Measurements from ENCODE around the gene CDKAL1.
"Not testable (repeated sequence)": the region's sequence is repeated elsewhere in the genome, so short reads cannot be mapped to it uniquely, and the experiment has no call there.

Gene CDKAL1

DNA sequence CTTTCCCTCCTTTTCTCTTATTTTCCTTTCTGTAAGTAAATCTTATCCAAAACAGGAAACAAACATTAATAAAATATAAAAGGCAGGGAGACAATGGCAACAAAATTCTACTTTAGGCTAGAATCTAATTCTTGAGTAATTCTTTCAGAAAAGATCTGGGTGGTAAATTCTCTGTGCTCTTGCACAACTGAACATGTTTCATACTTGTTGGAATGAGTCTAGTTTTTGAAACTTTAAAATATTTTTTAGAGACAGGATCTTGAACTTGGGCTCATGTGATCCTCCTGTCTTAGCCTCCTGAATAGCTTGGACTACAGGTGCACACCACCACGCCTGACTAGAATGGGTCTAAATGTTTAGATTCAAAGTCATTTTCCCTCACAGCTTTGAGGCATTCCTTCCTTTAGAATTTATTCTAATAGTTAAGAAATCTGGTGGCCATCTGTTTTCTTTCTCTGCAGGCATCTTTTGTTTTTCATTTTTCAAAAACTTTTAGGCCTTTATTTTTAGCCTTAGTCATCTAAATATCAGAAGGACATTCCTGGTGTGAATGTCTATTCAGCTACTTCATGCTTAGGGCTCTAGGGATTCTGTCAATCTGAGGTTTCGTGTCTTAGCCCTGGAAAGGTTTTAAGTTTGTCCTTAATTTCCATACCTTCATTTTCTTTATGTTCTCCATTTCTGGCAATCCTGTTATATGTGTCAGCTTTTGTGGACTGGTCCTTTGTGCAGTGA, 76.5 kb downstream of the CDKAL1 start:
- DNase-seq: no peak
- Histone ChIP-seq H3K4me3 (ENCODE audit: low read depth, low read length) (no peak overlapping the region), H3K36me3 (replicated peaks) (no peaks in the 10 kb centered on the region), H3K27me3 (replicated peaks) (no peaks in the 10 kb centered on the region), H3K27ac (no peak overlapping the region)
- in situ Hi-C loops (cut with HindIII; ENCODE audit: low pct_ligation_motif_present, low sequenced_read_pairs): no loop called here
- TF ChIP-seq, protein P1, sequence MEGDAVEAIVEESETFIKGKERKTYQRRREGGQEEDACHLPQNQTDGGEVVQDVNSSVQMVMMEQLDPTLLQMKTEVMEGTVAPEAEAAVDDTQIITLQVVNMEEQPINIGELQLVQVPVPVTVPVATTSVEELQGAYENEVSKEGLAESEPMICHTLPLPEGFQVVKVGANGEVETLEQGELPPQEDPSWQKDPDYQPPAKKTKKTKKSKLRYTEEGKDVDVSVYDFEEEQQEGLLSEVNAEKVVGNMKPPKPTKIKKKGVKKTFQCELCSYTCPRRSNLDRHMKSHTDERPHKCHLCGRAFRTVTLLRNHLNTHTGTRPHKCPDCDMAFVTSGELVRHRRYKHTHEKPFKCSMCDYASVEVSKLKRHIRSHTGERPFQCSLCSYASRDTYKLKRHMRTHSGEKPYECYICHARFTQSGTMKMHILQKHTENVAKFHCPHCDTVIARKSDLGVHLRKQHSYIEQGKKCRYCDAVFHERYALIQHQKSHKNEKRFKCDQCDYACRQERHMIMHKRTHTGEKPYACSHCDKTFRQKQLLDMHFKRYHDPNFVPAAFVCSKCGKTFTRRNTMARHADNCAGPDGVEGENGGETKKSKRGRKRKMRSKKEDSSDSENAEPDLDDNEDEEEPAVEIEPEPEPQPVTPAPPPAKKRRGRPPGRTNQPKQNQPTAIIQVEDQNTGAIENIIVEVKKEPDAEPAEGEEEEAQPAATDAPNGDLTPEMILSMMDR (IDR thresholded peaks at IDR 0.05; ENCODE audit: low read depth, low read length, missing control alignments): no peak

- in situ Hi-C loops (cut with HindIII; ENCODE audit: low pct_ligation_motif_present, low sequenced_read_pairs); H3K27me3 ChIP-seq (replicated peaks); H3K4me3 ChIP-seq (ENCODE audit: low read depth, low read length); H3K27ac ChIP-seq; DNase-seq; H3K36me3 ChIP-seq (replicated peaks): not testable (repeated sequence)
Measured at GRCh38 chr6:20617537-20617936, 83.3 kb downstream of the CDKAL1 start.

DNA sequence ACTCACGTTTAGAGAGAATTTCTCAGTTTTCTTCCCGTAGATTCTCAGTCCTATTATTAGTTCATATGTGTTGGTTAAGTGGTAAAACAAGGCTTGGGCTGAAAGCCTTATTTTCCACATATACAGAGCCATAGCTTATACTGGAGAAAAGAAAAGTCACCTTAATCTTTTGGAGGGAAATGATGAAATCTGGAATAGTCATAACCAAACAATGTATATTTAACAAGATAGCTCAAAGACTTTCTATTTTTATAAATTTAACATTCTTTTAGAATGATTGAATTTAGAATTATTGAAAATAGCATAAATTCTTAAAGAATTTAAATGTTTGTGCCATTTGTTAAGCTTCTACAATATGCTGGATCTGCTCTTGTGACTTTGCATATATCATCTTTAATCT, 85.8 kb downstream of the CDKAL1 start:
- Histone ChIP-seq H3K27ac (no peak overlapping the region), H3K4me3 (ENCODE audit: low read depth, low read length) (no peak overlapping the region), H3K27me3 (replicated peaks) (no peaks in the 10 kb centered on the region), H3K36me3 (replicated peaks) (no peaks in the 10 kb centered on the region)
- TF ChIP-seq, protein P1 (IDR thresholded peaks at IDR 0.05; ENCODE audit: low read depth, low read length, missing control alignments): no peak
- in situ Hi-C loops (cut with HindIII; ENCODE audit: low pct_ligation_motif_present, low sequenced_read_pairs): no loop called here
- no peak for DNase-seq

GRCh38 chr6:20623761-20624160, 89.5 kb downstream of the CDKAL1 start:
- Histone ChIP-seq H3K27ac (no peak overlapping the region), H3K27me3 (replicated peaks) (no peaks in the 10 kb centered on the region), H3K36me3 (replicated peaks) (no peaks in the 10 kb centered on the region), H3K4me3 (ENCODE audit: low read depth, low read length) (no peak overlapping the region)
- DNase-seq: no peak
- in situ Hi-C loops (cut with HindIII; ENCODE audit: low pct_ligation_motif_present, low sequenced_read_pairs): no loop called here
- TF ChIP-seq, protein P1 (IDR thresholded peaks at IDR 0.05; ENCODE audit: low read depth, low read length, missing control alignments): no peak

- TF ChIP-seq, protein P1 (IDR thresholded peaks at IDR 0.05; ENCODE audit: low read depth, low read length, missing control alignments): no peak
- Histone ChIP-seq H3K27ac (no peak overlapping the region), H3K27me3 (replicated peaks) (no peaks in the 10 kb centered on the region), H3K36me3 (replicated peaks) (no peaks in the 10 kb centered on the region), H3K4me3 (ENCODE audit: low read depth, low read length) (no peak overlapping the region)
- in situ Hi-C loops (cut with HindIII; ENCODE audit: low pct_ligation_motif_present, low sequenced_read_pairs): no loop called here
- DNase-seq: no peak
Measured at GRCh38 chr6:20626165-20626564, 91.9 kb downstream of the CDKAL1 start.

DNA sequence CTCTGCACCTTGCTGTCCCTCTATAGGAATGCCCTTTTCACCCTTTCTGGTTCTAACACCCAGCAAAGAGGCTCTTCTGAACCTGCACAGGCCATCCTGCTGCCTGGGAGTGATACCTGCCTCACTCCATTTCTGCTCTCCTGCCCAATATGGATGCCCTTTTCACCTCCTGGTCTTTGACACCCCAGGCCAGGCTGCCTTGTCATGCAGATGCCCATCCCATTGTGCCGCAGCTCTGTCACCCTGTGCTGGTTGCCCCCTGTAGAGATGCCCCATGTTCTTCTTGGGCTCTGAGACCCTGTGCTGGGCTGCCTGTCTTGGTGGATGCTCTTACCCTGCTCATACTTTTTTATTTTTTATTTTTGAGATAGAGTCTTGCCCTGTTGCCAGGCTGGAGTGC, 95.3 kb downstream of the CDKAL1 start:
- Histone ChIP-seq H3K36me3 (replicated peaks) (no peaks in the 10 kb centered on the region), H3K27ac (no peak overlapping the region), H3K27me3 (replicated peaks) (no peaks in the 10 kb centered on the region), H3K4me3 (ENCODE audit: low read depth, low read length) (no peak overlapping the region)
- in situ Hi-C loops (cut with HindIII; ENCODE audit: low pct_ligation_motif_present, low sequenced_read_pairs): no loop called here
- TF ChIP-seq, protein P1 (IDR thresholded peaks at IDR 0.05; ENCODE audit: low read depth, low read length, missing control alignments): no peak
- no peak for DNase-seq

Data from brain microvascular endothelial cell (primary cell).